HG02642 (cell line): ENCODE results near the gene GSTM4.

ENCODE experiments used
- ATAC-seq: cut with Tn5 transposase; IDR thresholded peaks from one replicate; pipeline ENCODE4 v1.9.1; 2021; ENCODE audit warnings: mild to moderate bottlenecking; ENCODE audit not compliant: unreplicated experiment, poor library complexity

The GSTM4 gene

GRCh38 chr1:109624201-109625010 is 31.5 kb upstream of the GSTM4 start:
- ATAC-seq = no peak

- no peak for ATAC-seq
Measured at GRCh38 chr1:109625176-109625575, 30.7 kb upstream of the GSTM4 start.

DNA sequence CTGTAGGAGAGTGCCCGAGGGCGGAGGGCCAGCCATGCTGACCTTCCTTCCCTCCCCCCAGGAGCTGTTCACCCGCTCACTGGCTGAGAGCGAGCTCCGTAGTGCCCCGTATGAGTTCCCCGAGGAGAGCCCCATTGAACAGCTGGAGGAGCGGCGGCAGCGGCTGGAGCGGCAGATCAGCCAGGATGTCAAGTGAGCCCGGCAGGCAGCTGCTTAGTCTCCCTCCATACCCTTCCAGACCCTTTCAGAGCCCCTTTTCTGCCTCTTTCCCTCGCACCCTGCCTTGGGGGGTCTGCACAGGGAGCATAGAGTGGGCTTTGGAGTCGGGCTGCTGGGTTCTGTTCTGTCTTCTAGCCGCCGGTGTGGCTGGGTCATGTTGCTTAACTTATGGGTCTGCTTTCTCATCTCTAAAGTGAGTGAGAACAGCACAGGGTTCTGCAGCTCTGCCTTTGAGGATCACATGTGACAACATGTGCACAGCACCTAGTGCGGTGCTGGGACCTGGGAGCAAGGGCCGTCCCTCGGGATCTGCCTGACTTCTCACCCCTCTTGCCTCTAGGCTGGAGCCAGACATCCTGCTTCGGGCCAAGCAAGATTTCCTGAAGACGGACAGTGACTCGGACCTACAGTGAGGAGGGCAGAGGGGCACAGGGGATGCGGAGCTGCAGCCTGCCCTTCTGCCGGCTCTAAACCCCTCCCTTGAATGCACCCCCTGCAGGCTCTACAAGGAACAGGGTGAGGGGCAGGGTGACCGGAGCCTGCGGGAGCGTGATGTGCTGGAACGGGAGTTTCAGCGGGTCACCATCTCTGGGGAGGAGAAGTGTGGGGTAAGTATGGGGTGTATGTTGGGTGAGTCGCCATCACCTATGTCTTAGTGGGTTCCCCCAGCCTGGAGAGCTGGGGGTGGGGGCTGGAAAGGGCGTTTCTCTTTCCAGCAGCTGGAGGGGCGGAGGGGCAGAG is 30.0 kb upstream of the GSTM4 start:
- ATAC-seq = no peak

DNA sequence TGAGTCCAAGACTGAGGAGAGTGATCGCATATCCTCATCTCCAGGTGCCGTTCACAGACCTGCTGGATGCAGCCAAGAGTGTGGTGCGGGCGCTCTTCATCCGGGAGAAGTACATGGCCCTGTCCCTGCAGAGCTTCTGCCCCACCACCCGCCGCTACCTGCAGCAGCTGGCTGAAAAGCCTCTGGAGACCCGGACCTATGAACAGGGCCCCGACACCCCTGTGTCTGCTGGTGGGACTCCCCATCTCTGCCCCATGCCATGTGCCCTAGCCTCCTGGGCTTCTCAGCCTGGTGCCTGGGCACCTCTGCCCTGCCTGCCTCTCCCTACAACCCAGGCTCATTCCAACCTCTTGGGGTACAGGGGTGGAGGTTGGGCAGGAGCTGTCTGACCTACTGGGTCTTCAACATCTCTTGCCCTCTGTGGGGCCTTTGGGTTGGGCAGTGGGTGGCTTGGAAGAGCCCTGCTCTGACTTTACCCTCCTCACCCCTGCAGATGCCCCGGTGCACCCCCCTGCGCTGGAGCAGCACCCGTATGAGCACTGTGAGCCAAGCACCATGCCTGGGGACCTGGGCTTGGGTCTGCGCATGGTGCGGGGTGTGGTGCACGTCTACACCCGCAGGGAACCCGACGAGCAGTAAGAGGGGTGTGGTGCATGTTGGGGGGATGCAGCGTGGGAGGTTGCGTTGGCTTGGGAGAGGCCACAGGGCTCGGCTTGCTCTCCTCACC is 29.1 kb upstream of the GSTM4 start:
- no peak for ATAC-seq

- no peak for ATAC-seq
Measured at GRCh38 chr1:109627692-109628399, 28.1 kb upstream of the GSTM4 start.

DNA sequence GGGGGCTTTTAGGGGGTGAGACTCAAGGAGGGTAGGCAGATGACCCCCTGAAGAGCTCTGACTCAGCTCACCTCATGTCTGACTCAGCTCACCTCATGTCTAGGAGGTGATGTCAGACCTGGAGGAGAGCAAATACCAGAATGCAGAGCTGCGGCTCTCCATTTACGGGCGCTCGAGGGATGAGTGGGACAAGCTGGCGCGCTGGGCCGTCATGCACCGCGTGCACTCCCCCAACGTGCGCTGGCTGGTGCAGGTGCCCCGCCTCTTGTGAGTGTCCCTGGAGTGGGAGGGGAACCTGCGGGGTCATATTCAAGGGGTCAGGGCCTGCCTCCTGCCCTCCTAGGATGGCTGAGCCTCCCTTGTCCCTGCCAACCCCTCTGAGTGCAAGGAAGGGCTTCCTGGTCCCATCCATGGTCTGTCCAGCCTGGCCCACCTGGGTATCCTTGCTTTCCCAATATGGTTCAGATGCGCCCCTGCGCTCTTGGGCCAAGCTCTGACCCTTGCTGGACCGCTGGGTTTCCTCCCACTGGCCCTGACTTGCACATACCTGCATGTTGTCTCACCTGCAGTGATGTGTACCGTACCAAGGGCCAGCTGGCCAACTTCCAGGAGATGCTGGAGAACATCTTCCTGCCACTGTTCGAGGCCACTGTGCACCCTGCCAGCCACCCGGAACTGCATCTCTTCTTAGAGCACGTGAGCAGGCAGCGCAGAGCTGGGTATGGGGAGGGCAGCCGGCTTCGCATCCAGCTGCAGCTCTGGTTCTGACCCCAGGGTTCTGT is 27.2 kb upstream of the GSTM4 start:
- ATAC-seq = no peak

GRCh38 chr1:109629372-109630030 is 26.4 kb upstream of the GSTM4 start:
- ATAC-seq = no peak

- no peak for ATAC-seq
Measured at GRCh38 chr1:109630081-109630897, 25.6 kb upstream of the GSTM4 start.

DNA sequence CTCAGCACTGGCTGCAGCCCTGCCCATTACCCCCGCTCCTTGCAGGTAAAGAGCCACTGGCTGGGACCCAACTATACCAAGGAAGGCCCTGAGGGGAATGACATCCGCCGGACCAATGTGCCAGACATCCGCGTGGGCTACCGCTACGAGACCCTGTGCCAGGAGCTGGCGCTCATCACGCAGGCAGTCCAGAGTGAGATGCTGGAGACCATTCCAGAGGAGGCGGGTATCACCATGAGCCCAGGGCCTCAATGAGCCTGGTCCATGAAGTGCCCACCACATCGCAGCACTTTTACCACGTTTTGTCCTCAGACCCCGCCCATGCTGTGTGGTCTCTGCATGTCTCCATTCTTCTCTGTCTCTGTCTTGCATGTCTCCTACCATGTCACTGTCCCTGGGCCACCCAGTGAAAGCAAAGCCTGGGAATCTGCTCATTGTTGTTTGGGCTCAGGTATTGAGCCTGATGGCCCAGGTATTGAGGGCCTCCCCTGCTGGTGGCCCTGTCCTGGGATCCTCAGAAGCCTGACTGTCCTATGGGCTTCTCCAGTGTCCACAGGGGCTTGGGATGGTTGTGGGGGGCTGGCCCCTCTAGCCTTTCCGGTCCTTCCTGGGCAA is 24.9 kb upstream of the GSTM4 start:
- no peak for ATAC-seq

DNA sequence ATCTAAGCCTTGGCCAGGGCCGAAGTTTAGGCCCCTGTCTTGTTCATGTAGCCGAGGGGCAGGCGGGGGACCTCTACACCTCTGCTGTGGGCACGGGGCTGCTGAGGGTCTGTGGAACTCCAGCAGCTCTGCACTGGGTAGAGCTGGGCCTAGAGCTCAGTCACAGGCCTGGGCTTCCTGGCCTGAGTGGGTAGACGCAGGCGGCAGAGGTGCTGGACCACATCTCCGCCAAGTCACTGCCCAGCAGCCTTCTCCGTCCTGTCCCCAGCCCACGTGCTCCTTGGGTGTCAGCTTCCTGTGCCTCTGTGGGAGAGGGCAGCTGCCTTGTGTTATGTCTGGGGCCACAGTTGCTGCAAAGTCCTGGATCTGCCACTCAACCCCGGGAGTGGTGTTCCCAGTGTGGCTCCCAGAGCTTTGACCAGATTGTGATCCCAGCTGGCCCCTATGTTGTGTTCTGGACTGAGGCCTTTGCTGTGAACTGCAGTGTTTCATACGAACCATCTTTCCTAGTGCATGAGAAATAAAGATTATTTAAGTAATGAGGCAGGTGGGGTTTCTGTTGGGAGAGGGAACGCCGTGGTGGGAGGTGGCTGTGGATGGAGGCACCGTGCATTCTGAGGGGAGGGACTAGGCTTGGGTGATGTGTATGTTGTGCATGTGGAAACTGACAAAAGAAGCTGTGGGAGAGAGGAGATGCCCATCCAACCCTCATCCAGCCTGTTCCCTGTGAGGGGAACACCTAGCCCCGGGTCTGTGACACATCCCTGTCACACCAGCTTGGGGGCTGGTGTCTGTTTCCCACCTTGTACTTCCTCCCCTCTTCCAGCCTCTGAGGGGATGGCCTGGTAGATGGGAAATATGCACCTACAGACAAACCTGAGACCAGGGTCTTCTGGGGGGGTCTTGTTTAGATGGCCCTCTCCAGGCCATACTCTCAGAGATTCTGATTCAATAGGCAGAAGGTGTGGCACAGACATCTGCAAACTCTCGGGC is 24.1 kb upstream of the GSTM4 start:
- no peak for ATAC-seq

- no peak for ATAC-seq
Measured at GRCh38 chr1:109632671-109633346, 23.1 kb upstream of the GSTM4 start.

DNA sequence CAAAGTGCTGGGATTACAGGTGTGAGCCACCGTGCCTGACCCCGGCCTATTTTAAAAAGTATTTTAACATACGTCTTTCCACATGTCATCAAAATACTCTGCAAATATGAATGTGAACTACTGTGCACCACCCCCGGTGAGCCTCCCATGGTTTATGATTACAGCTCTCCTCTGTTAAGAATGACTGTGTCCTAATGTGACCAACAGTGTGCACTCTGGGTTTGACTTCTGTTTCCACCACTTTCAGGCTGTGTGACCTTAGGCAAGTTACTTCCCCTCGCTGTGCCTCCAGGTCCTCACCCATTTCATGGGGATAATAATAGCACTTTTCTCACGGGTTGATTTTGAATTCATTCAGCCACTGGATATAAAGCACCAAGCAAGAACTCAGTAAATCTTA is 21.6 kb upstream of the GSTM4 start:
- ATAC-seq = no peak

GRCh38 chr1:109634771-109635750 is 20.8 kb upstream of the GSTM4 start:
- no peak for ATAC-seq

GRCh38 chr1:109635862-109636200 is 20.1 kb upstream of the GSTM4 start:
- no peak for ATAC-seq
